HCT116 (cell line): ENCODE data around the gene C5AR2. TPM values are rescaled to one million over a fixed set of nuclear protein-coding genes. Genes with fewer than 3 reads are reported as not detected.
A peak's percentile ranks its signal among the peaks of the same experiment; 100 is the strongest.

Experiments used
- ATAC-seq: fragments of 200-7000 bp; cut with Tn5 transposase; 2 replicates; pipeline ENCODE4 v1.9.1; 2020; ENCODE audit warnings: mild to moderate bottlenecking, moderate library complexity
- BruUV-seq: library from RNA; stranded (reverse); fragments of 400-500 nt; replicated peaks from 2 replicates; lab custom pipeline; 2021; lab: Mats Ljungman, UMichigan
- CTCF ChIA-PET: fragments of 300-600 bp; sonication (Branson Sonifier 250); formaldehyde crosslinking; loops from one replicate; lab custom pipeline; 2021; ENCODE audit warnings: antibody characterized with exemption; lab: Charles Lee
- POLR2A ChIA-PET: fragments of 300-600, 350-600 bp; sonication (Branson Sonifier 250); formaldehyde crosslinking; loops from one replicate; lab custom pipeline; 2021; ENCODE audit warnings: antibody characterized with exemption; lab: Charles Lee
- RAD21 ChIA-PET, 2 experiments: fragments of 300-600 bp; sonication (Branson Sonifier 250); formaldehyde crosslinking; loops; one replicate each; lab custom pipeline; 2023; ENCODE audit warnings: low total read pairs in 2 of 2; ENCODE audit not compliant: uncharacterized antibody in 2 of 2, unreplicated experiment in 2 of 2, low non-redundant PET in 1 of 2; lab: Charles Lee
- DNase-seq: peaks from one replicate; pipeline ENCODE4 v3.0.0-alpha.2; 2010; ENCODE audit warnings: low read depth, low spot score
- H2AFZ ChIP-seq: fragments of 200-600 bp; shearing (Covaris generic), sonication (generic); 2 replicates; pipeline ENCODE4 v1.6.1; 2017; ENCODE audit warnings: low read depth, mixed run types, mixed read lengths, antibody characterized with exemption, low read length; ENCODE audit not compliant: poor library complexity, severe bottlenecking
- H3K27ac ChIP-seq: 2 replicates; pipeline ENCODE4 v1.5.1; 2012; ENCODE audit warnings: low read depth, low read length
- H3K27me3 ChIP-seq: fragments of 200-600 bp; sonication (generic); 2 replicates; pipeline ENCODE4 v1.6.1; 2016; ENCODE audit warnings: mixed run types, low read length, mixed read lengths; ENCODE audit not compliant: insufficient read depth
- H3K36me3 ChIP-seq, 2 experiments: fragments of 200-500 bp in 1 of 2; fragments of 200-600 bp in 1 of 2; sonication (Bioruptor generic) in 1 of 2; sonication (generic) in 1 of 2; 2 replicates each; pipeline versions ENCODE4 v1.5.1 to v1.6.1; 2014 to 2016; ENCODE audit warnings: low read length in 2 of 2, inconsistent platforms in 1 of 2, mixed read lengths in 1 of 2, mixed run types in 1 of 2; ENCODE audit not compliant: insufficient read depth in 2 of 2, control insufficient read depth in 1 of 2
- H3K4me1 ChIP-seq, 2 experiments: fragments of 200-600 bp in 1 of 2; sonication (generic) in 1 of 2; 2 replicates each; pipeline versions ENCODE4 v1.5.1 to v1.6.1; 2012 to 2017; ENCODE audit warnings: low read length in 2 of 2, inconsistent platforms in 1 of 2, mild to moderate bottlenecking in 1 of 2, mixed read lengths in 1 of 2, mixed run types in 1 of 2, moderate library complexity in 1 of 2; ENCODE audit not compliant: insufficient read depth in 2 of 2, control insufficient read depth in 1 of 2
- H3K4me2 ChIP-seq: fragments of 200-600 bp; sonication (generic); 2 replicates; pipeline ENCODE4 v1.6.1; 2017; ENCODE audit warnings: mixed run types, low read length, mixed read lengths
- H3K4me3 ChIP-seq, 2 experiments: fragments of 200-600 bp in 1 of 2; sonication (generic) in 1 of 2; replicated peaks in 1 of 2; 2 replicates each; pipeline ENCODE4 v1.5.1; 2011 to 2016; ENCODE audit warnings: low read length in 2 of 2, control low read depth in 1 of 2, low read depth in 1 of 2, mild to moderate bottlenecking in 1 of 2, mixed read lengths in 1 of 2, mixed run types in 1 of 2
- H3K79me2 ChIP-seq: fragments of 200-600 bp; sonication (generic); 2 replicates; pipeline ENCODE4 v1.6.1; 2017; ENCODE audit warnings: mild to moderate bottlenecking, mixed run types, low read length, moderate library complexity, mixed read lengths; ENCODE audit not compliant: insufficient read depth
- H3K9ac ChIP-seq: fragments of 200-600 bp; sonication (generic); 2 replicates; pipeline ENCODE4 v1.6.1; 2016; ENCODE audit warnings: low read length, mixed read lengths
- H3K9me2 ChIP-seq: fragments of 200-600 bp; sonication (generic), shearing (Covaris generic); 2 replicates; pipeline ENCODE4 v1.6.1; 2017; ENCODE audit warnings: mixed run types, mild to moderate bottlenecking, moderate library complexity; ENCODE audit not compliant: insufficient read depth
- H3K9me3 ChIP-seq, 2 experiments: fragments of 200-500 bp in 1 of 2; fragments of 200-600 bp in 1 of 2; sonication (Bioruptor generic) in 1 of 2; sonication (generic) in 1 of 2; 2 replicates each; pipeline ENCODE4 v1.6.1; 2014 to 2017; ENCODE audit warnings: low read length in 2 of 2, mixed read lengths in 2 of 2, inconsistent platforms in 1 of 2, low read depth in 1 of 2, mild to moderate bottlenecking in 1 of 2, mixed run types in 1 of 2, moderate library complexity in 1 of 2; ENCODE audit not compliant: control insufficient read depth in 1 of 2, insufficient read depth in 1 of 2
- H4K20me1 ChIP-seq: fragments of 200-600 bp; sonication (generic), shearing (Covaris generic); 2 replicates; pipeline ENCODE4 v1.6.1; 2017; ENCODE audit warnings: mixed run types, mild to moderate bottlenecking, moderate library complexity; ENCODE audit not compliant: insufficient read depth
- CEBPB ChIP-seq: IDR thresholded peaks from 2 replicates; pipeline ENCODE4 v1.6.1; 2012; ENCODE audit warnings: low read depth
- CTCF ChIP-seq, 3 experiments: fragments of 200-600 bp in 1 of 3; sonication (generic) in 1 of 3; IDR thresholded peaks in 2 of 3; conservative IDR thresholded peaks in 1 of 3; 2 replicates each; pipeline ENCODE4 v1.5.1; 2012 to 2017; ENCODE audit warnings: low read depth in 2 of 3, low read length in 2 of 3, antibody characterized with exemption in 1 of 3, borderline replicate concordance in 1 of 3, control low read depth in 1 of 3, mild to moderate bottlenecking in 1 of 3, mixed read lengths in 1 of 3, mixed run types in 1 of 3, moderate library complexity in 1 of 3; ENCODE audit not compliant: insufficient read depth in 1 of 3
- EZH2phosphoT487 ChIP-seq: fragments of 200-600 bp; IDR thresholded peaks from 2 replicates; pipeline ENCODE4 v1.6.1; 2018; ENCODE audit warnings: antibody characterized with exemption, borderline replicate concordance
- POLR2A ChIP-seq: IDR thresholded peaks from 2 replicates; pipeline ENCODE4 v1.7.0; 2011; ENCODE audit warnings: borderline replicate concordance; ENCODE audit not compliant: insufficient read depth, insufficient read length; ENCODE audit errors: extremely low read depth
- POLR2AphosphoS5 ChIP-seq: IDR thresholded peaks from 2 replicates; pipeline ENCODE4 v1.6.1; 2011; ENCODE audit warnings: mild to moderate bottlenecking, low read depth, low read length, moderate library complexity
- RAD21 ChIP-seq: IDR thresholded peaks from 2 replicates; pipeline ENCODE4 v1.6.1; 2012; ENCODE audit warnings: low read depth, mild to moderate bottlenecking
- REST ChIP-seq: IDR thresholded peaks from 2 replicates; pipeline ENCODE4 v1.6.1; 2012; ENCODE audit warnings: low read depth
- SP1 ChIP-seq: IDR thresholded peaks from 2 replicates; pipeline ENCODE4 v1.6.1; 2012; ENCODE audit warnings: low read depth
- SRF ChIP-seq: IDR thresholded peaks from 2 replicates; pipeline ENCODE4 v1.6.1; 2012; ENCODE audit warnings: low read depth
- ZFX ChIP-seq: fragments of 450-650 bp; IDR thresholded peaks from 2 replicates; pipeline ENCODE4 v1.6.1; 2017
- ZNF274 ChIP-seq: fragments of 200-500 bp; sonication (Bioruptor generic); IDR thresholded peaks from 2 replicates; pipeline ENCODE4 v1.6.1; 2014; ENCODE audit warnings: mild to moderate bottlenecking, low read depth, low read length, inconsistent platforms
- intact Hi-C: fragments of 100-400 bp; cut with micrococcal nuclease; formaldehyde crosslinking; loops from 2 replicates; pipeline ENCODE4 v1.10.0; 2022
- total RNA-seq: library from RNA; stranded (reverse); gene quantifications from one replicate; pipeline ENCODE4 v1.2.1, GENCODE V29; 2021; ENCODE audit not compliant: unreplicated experiment
- TF ChIP-seq, protein P1 (sequence below): IDR thresholded peaks from 2 replicates; pipeline ENCODE4 v1.6.1; 2012

The C5AR2 gene
- total RNA-seq, 1 experiment from 2014 or later, result 0.12 TPM

- H3K4me2 ChIP-seq, result 0 out of 2 replicates have a peak overlapping the region, but pooled peaks have one; percentile 47
- H3K36me3 ChIP-seq, result no peaks in the 10 kb centered on the region
- no peaks in the 10 kb centered on the region for H3K9me3 ChIP-seq
- H3K9ac ChIP-seq, result no peak overlapping the region
- DNase-seq, result no peak
- intact Hi-C loops, result loop anchor here (1.0 to 2.0 kb wide), 2 partner anchors 95 to 106 kb away; no protein-coding TSS in a partner anchor
- H3K79me2 ChIP-seq, result no peaks in the 10 kb centered on the region
- no peak overlapping the region for H3K27ac ChIP-seq
- no peak overlapping the region for H3K4me3 ChIP-seq
- H3K4me1 ChIP-seq, result peaks cover 0 to 2% of the 10 kb centered on the region in 2 experiments; a peak in 1 of 4 replicates
- RAD21 ChIA-PET, result interaction anchor here (0.5 to 1.0 kb wide), 2 partner anchors 37 to 74 kb away, joined by 3 to 4 read pairs; no protein-coding TSS in a partner anchor
- TF ChIP-seq SP1 (no peak), CEBPB (no peak), REST (no peak), SRF (no peak), POLR2AphosphoS5 (no peak), POLR2A (no peak), EZH2phosphoT487 (no peak), ZFX (no peak), RAD21 (no peak), ZNF274 (no peak), CTCF (IDR thresholded peaks at IDR 0.05 in 2 of 3, conservative IDR thresholded peaks at IDR 0.05 in 1 of 3; ENCODE audit: borderline replicate concordance in 1 of 3, insufficient read depth in 1 of 3, low read depth in 2 of 3, low read length in 2 of 3) (no peak)
- TF ChIP-seq, protein P1, sequence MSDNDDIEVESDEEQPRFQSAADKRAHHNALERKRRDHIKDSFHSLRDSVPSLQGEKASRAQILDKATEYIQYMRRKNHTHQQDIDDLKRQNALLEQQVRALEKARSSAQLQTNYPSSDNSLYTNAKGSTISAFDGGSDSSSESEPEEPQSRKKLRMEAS, result no peak
- no peaks in the 10 kb centered on the region for H3K27me3 ChIP-seq
- no peak overlapping the region for H2AFZ ChIP-seq
- POLR2A ChIA-PET, result interaction anchor here (1.0 kb wide), 1 partner anchor 10 kb away, joined by 3 read pairs; no protein-coding TSS in a partner anchor
- BruUV-seq, result no TSS peak
- no peaks in the 10 kb centered on the region for H4K20me1 ChIP-seq
- CTCF ChIA-PET, result interaction anchor here (0.6 to 2.5 kb wide), 15 partner anchors 9 to 180 kb away, joined by 3 to 9 read pairs (median 4); partner anchors contain the start of genes DHX34 and NAPA
- no peaks in the 10 kb centered on the region for H3K9me2 ChIP-seq
- ATAC-seq, result peak; percentile 33; the same call in 1 of the 2 replicates
These were observed 58.8 kb downstream of the C5AR2 start for GRCh38 chr19:47390533-47391488.
